Thymus (tissue), 11 donors: Measurements from ENCODE around the gene KRT82. TPM values are rescaled to one million over a fixed set of nuclear protein-coding genes. Genes with fewer than 3 reads are reported as not detected.

Source experiments
- DNase-seq, 9 donors: peaks; one replicate each; pipeline ENCODE4 v3.0.0-alpha.2; 2013; ENCODE audit warnings: low spot score in 9 of 9, low read depth in 6 of 9, missing footprints in 1 of 9
- H3K27ac ChIP-seq, 2 donors: one replicate each; pipeline ENCODE4 v1.5.1; 2013; ENCODE audit warnings: control low read depth in 1 of 2, low read depth in 1 of 2, low read length in 1 of 2, mild to moderate bottlenecking in 1 of 2, moderate library complexity in 1 of 2
- H3K27me3 ChIP-seq, 2 donors: one replicate each; pipeline ENCODE4 v1.5.1; 2013; ENCODE audit warnings: low read length in 1 of 2; ENCODE audit not compliant: control insufficient read depth in 2 of 2, insufficient read depth in 1 of 2
- H3K36me3 ChIP-seq, 2 donors: one replicate each; pipeline ENCODE4 v1.5.1; 2013; ENCODE audit warnings: low read length in 1 of 2, mild to moderate bottlenecking in 1 of 2, moderate library complexity in 1 of 2; ENCODE audit not compliant: control insufficient read depth in 2 of 2, insufficient read depth in 2 of 2
- H3K4me1 ChIP-seq, 2 donors: one replicate each; pipeline ENCODE4 v1.5.1; 2013; ENCODE audit warnings: low read length in 2 of 2; ENCODE audit not compliant: control insufficient read depth in 2 of 2, insufficient read depth in 2 of 2
- H3K4me3 ChIP-seq, 2 donors: one replicate each; pipeline ENCODE4 v1.5.1; 2013; ENCODE audit warnings: low read length in 2 of 2, control low read depth in 1 of 2, mild to moderate bottlenecking in 1 of 2
- H3K9me3 ChIP-seq, 2 donors: one replicate each; pipeline ENCODE4 v1.5.1; 2013; ENCODE audit warnings: low read length in 1 of 2, mild to moderate bottlenecking in 1 of 2; ENCODE audit not compliant: control insufficient read depth in 2 of 2, insufficient read depth in 1 of 2
- WGBS: extraction: QIAGEN DNeasy Blood & Tissue Kit; methylation state at CpG from one replicate; pipeline ENCODE4 v1.1.7; 2013; 5-methylcytosine and 5-hydroxymethylcytosine counted together
- polyA plus RNA-seq: library from polyadenylated mRNA; stranded (reverse); fragments of 200-250 nt; gene quantifications from one replicate; pipeline ENCODE4 v1.2.3, GENCODE V29; 2013
- total RNA-seq: library from RNA; stranded (reverse); fragments of 120-200 nt; gene quantifications from one replicate; pipeline ENCODE4 v1.2.4, GENCODE V29; 2013
- donor health status: healthy.

The KRT82 gene
- total and polyA plus RNA-seq, 2 donors: 0.05 to 0.34 TPM

DNA sequence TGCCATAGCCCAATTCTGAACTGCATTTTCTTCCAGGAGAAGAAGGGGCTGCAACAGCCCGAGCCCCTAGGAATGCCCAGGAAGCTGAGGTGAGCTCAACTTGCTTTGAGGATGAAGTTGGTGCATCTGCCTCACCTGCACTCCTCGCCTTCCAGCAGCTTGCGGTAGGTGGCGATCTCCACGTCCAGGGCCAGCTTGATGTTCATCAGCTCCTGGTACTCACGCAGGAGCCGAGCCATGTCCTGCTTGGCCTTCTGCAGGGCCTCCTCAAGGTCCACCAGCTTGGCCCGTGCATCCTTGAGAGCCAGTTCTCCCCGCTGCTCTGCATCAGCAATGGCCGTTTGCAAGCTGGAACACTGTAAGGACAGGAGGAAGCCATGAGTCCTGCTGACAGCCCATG lies 22.0 kb upstream of the KRT82 start:
- no peak for DNase-seq
- H3K4me3 ChIP-seq: no peak overlapping the region
- WGBS: 85% methylated on average over 10 of the region's 10 CpGs
- no peaks in the 10 kb centered on the region for H3K36me3 ChIP-seq
- no peaks in the 10 kb centered on the region for H3K9me3 ChIP-seq
- peaks cover 0 to 2% of the 10 kb centered on the region in 2 donors for H3K4me1 ChIP-seq
- H3K27ac ChIP-seq: no peak overlapping the region
- H3K27me3 ChIP-seq: peaks cover 0 to 15% of the 10 kb centered on the region in 2 donors

DNA sequence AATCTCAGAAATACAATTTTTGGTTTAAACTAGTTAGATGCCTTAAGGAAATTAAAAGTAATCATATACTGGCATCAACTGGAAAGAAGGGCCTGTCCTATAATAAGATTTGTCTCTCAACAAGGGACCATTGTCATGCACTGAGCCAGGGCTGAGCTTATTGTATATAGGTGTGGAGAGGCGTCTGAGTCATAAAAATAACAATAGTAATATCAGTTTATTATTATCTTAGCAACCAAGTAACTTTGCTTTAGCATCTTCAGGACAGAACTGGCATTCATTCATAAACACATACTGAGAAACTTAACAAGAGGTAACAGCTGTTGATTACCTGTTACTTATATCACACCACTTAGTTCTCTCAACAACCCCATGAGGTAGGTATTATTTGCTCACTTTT lies 20.9 kb upstream of the KRT82 start:
- H3K27me3 ChIP-seq: peaks cover 0 to 17% of the 10 kb centered on the region in 2 donors
- no peak overlapping the region for H3K27ac ChIP-seq
- H3K36me3 ChIP-seq: no peaks in the 10 kb centered on the region
- H3K4me1 ChIP-seq: peaks cover 0 to 2% of the 10 kb centered on the region in 2 donors
- WGBS: 87% methylated on average over 1 of the region's 1 CpG
- no peaks in the 10 kb centered on the region for H3K9me3 ChIP-seq
- H3K4me3 ChIP-seq: no peak overlapping the region
- DNase-seq: no peak

DNA sequence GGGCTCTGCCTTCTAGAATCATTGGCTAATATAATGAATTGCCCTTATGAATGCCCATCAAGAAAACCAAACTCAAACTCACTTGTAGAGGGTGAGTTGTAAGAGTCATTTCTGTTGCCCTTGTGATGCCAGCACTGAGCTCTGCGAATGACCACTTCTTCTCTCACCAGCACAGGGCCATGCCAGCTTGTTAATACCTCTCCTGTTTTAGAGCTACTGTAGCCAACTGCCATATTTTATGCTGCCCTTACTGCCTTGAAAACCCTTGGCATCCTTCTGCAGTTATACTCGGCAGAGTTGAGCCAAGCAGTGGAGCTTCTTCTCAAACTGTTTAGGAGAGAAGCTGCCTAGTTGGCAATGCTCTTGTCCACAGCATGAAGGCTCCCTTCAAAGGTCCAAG lies 19.9 kb upstream of the KRT82 start:
- no peak for DNase-seq
- Histone ChIP-seq H3K27me3 (peaks cover 0 to 21% of the 10 kb centered on the region in 2 donors), H3K4me1 (peaks cover 0 to 2% of the 10 kb centered on the region in 2 donors), H3K4me3 (no peak overlapping the region), H3K9me3 (no peaks in the 10 kb centered on the region), H3K27ac (no peak overlapping the region), H3K36me3 (no peaks in the 10 kb centered on the region)
- WGBS: over 99% methylated on average over 2 of the region's 2 CpGs

DNA sequence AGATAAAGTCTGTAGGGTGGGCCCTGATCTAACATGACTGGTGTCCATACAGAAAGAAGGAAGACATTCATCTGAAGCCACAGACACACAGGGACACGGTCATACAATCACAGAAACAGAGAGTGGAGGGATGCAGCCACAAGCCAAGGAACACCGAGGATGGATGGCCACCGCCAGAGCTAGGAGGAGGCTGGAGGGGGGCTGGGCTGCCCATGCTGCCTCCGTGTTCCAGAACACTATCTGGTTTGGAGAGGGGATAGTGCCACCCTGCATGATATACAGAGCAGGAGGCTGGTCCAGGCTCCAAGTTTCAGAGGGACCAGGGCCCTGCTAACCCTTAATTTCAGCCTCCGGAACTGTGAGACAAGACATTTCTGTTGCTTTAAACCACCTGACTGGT lies 19.3 kb upstream of the KRT82 start:
- no peak for DNase-seq
- peaks cover 0 to 21% of the 10 kb centered on the region in 2 donors for H3K27me3 ChIP-seq
- no peak overlapping the region for H3K27ac ChIP-seq
- no peaks in the 10 kb centered on the region for H3K36me3 ChIP-seq
- H3K4me3 ChIP-seq: no peak overlapping the region
- no peaks in the 10 kb centered on the region for H3K9me3 ChIP-seq
- H3K4me1 ChIP-seq: peaks cover 0 to 2% of the 10 kb centered on the region in 2 donors
- WGBS: 86% methylated on average over 5 of the region's 5 CpGs

DNA sequence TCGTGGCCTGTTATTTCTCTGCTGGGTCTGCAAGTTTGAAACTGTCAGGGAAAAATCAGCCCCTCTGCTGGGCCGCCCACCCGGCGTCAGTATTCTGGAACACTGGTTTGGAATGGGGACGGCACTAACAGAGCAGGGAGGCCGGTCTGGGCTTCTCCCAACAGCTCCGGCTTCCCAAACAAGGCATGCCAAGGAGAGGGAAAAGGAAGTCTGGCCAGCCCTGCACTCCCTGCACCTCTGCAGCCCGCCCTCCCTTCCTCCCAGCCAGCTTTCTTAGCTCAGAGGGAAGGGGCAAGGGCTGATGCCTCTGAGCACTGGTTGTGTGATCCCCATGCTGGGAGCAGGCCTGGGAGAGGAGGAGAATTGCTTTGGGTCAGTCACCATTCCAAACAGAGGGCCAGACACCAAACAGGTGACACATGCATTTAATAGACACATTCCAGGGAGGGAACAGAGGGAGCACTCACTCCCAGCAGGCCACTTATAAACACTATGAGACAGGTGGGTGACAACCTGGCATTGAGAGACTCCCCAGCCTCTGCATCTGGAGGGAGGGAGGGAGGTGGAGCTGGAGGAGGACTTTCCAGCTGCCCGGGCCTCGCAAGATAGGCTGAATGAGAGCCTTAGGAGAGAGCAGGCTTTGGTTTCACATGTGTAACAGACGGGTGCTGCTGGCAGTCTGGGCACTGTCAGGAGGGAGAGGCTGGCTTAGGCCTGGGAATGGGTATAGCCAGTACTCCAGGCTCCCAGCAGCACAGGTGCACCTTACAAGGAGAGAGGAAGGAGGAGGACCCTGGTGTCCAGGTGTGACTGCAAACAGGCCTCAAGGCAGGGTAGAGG lies 17.7 kb upstream of the KRT82 start:
- Histone ChIP-seq H3K27me3 (peaks cover 0 to 21% of the 10 kb centered on the region in 2 donors), H3K4me3 (no peak overlapping the region), H3K27ac (no peak overlapping the region), H3K4me1 (peaks cover 0 to 2% of the 10 kb centered on the region in 2 donors), H3K9me3 (no peaks in the 10 kb centered on the region), H3K36me3 (no peaks in the 10 kb centered on the region)
- WGBS: 83% methylated on average over 11 of the region's 11 CpGs
- DNase-seq: no peak

DNA sequence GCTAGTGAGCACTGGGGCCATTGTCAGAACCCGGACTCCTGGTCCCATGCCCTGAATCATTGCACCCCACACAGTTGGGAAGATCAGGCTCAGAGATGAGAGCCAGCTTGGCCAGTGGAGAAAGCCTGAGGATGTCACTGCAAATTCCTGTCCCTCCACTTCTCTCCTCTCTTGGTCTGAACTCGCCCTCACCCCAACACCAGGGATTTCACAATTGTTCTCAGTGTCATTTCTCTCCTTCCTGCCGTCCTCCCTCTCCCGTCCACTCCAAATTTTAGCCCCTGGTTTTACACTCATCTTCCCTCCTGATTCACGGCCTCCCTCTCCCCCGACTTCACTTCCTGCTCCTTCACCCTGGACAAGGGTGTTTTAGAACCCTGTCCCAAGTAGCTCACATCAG lies 16.9 kb upstream of the KRT82 start:
- H3K4me3 ChIP-seq: no peak overlapping the region
- H3K4me1 ChIP-seq: peaks cover 0 to 2% of the 10 kb centered on the region in 2 donors
- DNase-seq: no peak
- WGBS: 79% methylated on average over 6 of the region's 6 CpGs
- H3K36me3 ChIP-seq: no peaks in the 10 kb centered on the region
- H3K9me3 ChIP-seq: no peaks in the 10 kb centered on the region
- peaks cover 0 to 18% of the 10 kb centered on the region in 2 donors for H3K27me3 ChIP-seq
- H3K27ac ChIP-seq: no peak overlapping the region

DNA sequence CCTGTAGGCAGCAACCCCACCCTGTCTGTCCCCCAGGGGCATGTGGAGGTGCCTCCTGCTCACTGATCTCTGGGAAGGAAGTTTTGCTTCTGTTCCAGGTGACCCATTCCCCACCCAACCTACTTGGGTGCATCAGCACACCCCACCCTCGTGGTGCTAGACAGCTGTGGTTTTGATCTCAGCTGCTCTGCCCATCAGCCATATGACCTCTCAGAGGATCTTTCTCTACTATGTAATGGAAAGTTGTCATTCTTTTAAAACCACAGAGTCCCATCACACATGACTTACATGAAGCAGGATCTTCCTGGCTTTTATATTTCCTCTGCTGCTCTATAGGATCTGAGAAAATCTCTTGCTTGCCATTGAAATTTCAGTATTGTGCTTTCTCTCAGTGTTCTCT lies 13.5 kb upstream of the KRT82 start:
- 29% methylated on average over 1 of the region's 1 CpG for WGBS
- H3K27ac ChIP-seq: no peak overlapping the region
- H3K4me1 ChIP-seq: peaks cover 0 to 9% of the 10 kb centered on the region in 2 donors
- H3K27me3 ChIP-seq: peaks cover 0 to 15% of the 10 kb centered on the region in 2 donors
- H3K9me3 ChIP-seq: no peaks in the 10 kb centered on the region
- no peak for DNase-seq
- H3K36me3 ChIP-seq: no peaks in the 10 kb centered on the region
- no peak overlapping the region for H3K4me3 ChIP-seq

DNA sequence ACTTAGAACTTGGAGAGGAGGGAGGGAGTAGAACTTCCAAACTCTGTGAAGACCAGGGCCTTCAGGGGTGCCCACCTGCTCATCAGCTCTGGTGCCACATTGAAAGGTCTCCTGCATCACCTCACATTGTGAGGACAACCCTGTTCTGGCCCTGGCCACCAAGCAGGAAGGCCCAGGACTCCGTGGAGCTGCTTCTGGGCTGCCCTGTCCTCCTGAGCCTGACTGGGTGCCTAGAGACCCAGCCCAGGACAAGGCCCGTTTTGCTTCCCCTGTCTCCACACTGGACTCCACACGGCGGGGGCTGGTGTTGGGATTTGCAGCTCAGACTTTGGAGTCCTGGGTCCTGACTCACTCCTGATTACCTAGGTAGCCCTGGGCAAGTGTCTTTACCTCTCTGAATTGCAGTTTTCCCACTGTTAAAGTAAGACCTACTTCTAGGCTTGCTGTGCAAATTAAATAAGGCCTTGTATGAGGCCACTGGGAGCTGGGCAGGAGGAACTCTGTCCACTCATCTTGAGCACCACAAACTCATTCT lies 12.5 kb upstream of the KRT82 start:
- H3K27me3 ChIP-seq: peaks cover 0 to 10% of the 10 kb centered on the region in 2 donors
- H3K4me3 ChIP-seq: no peak overlapping the region
- DNase-seq: no peak
- 90% methylated on average over 4 of the region's 4 CpGs for WGBS
- no peak overlapping the region for H3K27ac ChIP-seq
- H3K4me1 ChIP-seq: peaks cover 0 to 9% of the 10 kb centered on the region in 2 donors
- no peaks in the 10 kb centered on the region for H3K9me3 ChIP-seq
- H3K36me3 ChIP-seq: no peaks in the 10 kb centered on the region

DNA sequence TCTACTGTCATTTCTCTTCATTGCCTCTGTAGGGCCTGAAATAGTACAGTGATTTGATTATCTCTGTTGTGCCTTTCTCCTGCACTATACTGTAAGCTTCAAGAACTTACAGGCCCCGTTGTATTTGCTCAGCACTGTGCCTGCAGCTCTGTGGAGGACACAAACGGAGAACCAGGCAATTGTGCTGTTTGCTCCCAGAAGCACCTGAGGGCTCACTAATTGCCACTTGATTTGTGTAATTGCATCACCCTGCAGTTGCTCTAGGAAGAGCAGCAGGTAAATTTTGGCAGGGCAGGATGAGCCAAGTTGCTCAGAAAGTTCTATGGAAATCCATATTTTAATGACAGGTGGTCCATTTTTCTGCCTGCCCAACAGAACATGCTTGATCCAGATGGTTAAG lies 11.6 kb upstream of the KRT82 start:
- H3K4me3 ChIP-seq: no peak overlapping the region
- peaks cover 0 to 6% of the 10 kb centered on the region in 2 donors for H3K4me1 ChIP-seq
- H3K27me3 ChIP-seq: peaks cover 0 to 6% of the 10 kb centered on the region in 2 donors
- no peak for DNase-seq
- no peaks in the 10 kb centered on the region for H3K9me3 ChIP-seq
- H3K36me3 ChIP-seq: no peaks in the 10 kb centered on the region
- WGBS: 95% methylated on average over 2 of the region's 2 CpGs
- H3K27ac ChIP-seq: no peak overlapping the region
